Loucy (cell line): ENCODE data around the gene ARHGDIB.

Experiments
- H2AFZ ChIP-seq: fragments of 200-600 bp; sonication (generic); 2 replicates; pipeline ENCODE4 v1.6.0; 2016; ENCODE audit warnings: antibody characterized with exemption, mild to moderate bottlenecking, low read length, moderate library complexity
- H3F3A ChIP-seq: fragments of 200-600 bp; 2 replicates; pipeline ENCODE4 v1.6.0; 2016; ENCODE audit warnings: antibody characterized with exemption, low read depth, mild to moderate bottlenecking
- H3K27me3 ChIP-seq: fragments of 200-600 bp; sonication (generic); 2 replicates; pipeline ENCODE4 v1.6.1; 2014; ENCODE audit warnings: low read length, mild to moderate bottlenecking; ENCODE audit not compliant: insufficient read depth, poor library complexity, severe bottlenecking
- H3K36me3 ChIP-seq: fragments of 200-600 bp; sonication (generic); 2 replicates; pipeline ENCODE4 v1.6.1; 2016; ENCODE audit warnings: low read length; ENCODE audit not compliant: insufficient read depth
- H3K4me1 ChIP-seq: fragments of 200-600 bp; sonication (generic); 2 replicates; pipeline ENCODE4 v1.5.1; 2014; ENCODE audit warnings: low read length, mild to moderate bottlenecking; ENCODE audit not compliant: insufficient read depth, poor library complexity, severe bottlenecking
- H3K4me2 ChIP-seq: fragments of 200-600 bp; sonication (generic); 2 replicates; pipeline ENCODE4 v1.6.0; 2014; ENCODE audit warnings: antibody characterized with exemption, low read length, low read depth, mild to moderate bottlenecking; ENCODE audit not compliant: poor library complexity, severe bottlenecking
- H3K4me3 ChIP-seq: fragments of 200-600 bp; sonication (generic); 2 replicates; pipeline ENCODE4 v1.5.1; 2014; ENCODE audit warnings: low read length, mild to moderate bottlenecking, mixed read lengths; ENCODE audit not compliant: poor library complexity, severe bottlenecking
- H3K79me2 ChIP-seq: fragments of 200-600 bp; sonication (generic); 2 replicates; pipeline ENCODE4 v1.6.1; 2014; ENCODE audit warnings: low read length; ENCODE audit not compliant: insufficient read depth
- H3K9ac ChIP-seq: fragments of 200-600 bp; sonication (generic); 2 replicates; pipeline ENCODE4 v1.6.0; 2014; ENCODE audit warnings: mild to moderate bottlenecking, low read depth, low read length, moderate library complexity; ENCODE audit not compliant: poor library complexity, severe bottlenecking
- H3K9me2 ChIP-seq: fragments of 200-600 bp; sonication (generic); replicated peaks from 2 replicates; pipeline ENCODE4 v1.6.1; 2016; ENCODE audit warnings: low read depth, low read length, mixed read lengths
- H3K9me3 ChIP-seq: fragments of 200-600 bp; sonication (generic); 2 replicates; pipeline ENCODE4 v1.6.1; 2014; ENCODE audit warnings: mild to moderate bottlenecking, antibody characterized with exemption, low read length, low read depth; ENCODE audit not compliant: insufficient read depth
- H4K20me1 ChIP-seq: fragments of 200-600 bp; sonication (generic); 2 replicates; pipeline ENCODE4 v1.6.0; 2014; ENCODE audit warnings: antibody characterized with exemption, low read length, mild to moderate bottlenecking; ENCODE audit not compliant: insufficient read depth, poor library complexity, severe bottlenecking
- EZH2phosphoT487 ChIP-seq: fragments of 200-600 bp; IDR thresholded peaks from 2 replicates; pipeline ENCODE4 v1.6.1; 2018; ENCODE audit warnings: antibody characterized with exemption, mild to moderate bottlenecking, moderate library complexity, borderline replicate concordance
- TF ChIP-seq, protein P1 (sequence below): fragments of 200-600 bp; sonication (generic); conservative IDR thresholded peaks from 2 replicates; pipeline ENCODE4 v1.5.1; 2014; ENCODE audit warnings: mild to moderate bottlenecking, antibody characterized with exemption, low read length

Gene ARHGDIB

DNA sequence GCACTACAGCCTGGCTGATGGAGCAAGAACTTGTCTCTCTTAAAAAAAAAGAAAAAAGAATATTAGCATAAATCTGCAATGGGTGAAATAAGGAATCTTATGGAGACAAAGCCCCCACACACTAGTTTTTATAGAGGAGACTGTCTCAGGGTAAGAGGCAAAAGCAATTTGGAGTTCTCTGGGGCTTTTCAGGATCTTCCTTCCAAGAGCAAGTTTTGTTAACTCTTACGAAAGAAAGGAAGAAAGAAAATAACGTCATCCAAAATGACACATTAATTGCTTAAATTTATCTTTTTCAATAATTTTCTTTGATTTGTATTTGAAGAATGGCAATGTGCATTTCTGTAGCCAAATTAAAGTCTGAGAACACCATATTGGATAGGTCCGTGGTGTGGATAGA is 15.3 kb upstream of the ARHGDIB start:
- no peaks in the 10 kb centered on the region for H3K9me2 ChIP-seq
- H3K79me2 ChIP-seq, result no peaks in the 10 kb centered on the region
- H3F3A ChIP-seq, result no peaks in the 10 kb centered on the region
- TF ChIP-seq, protein P1, sequence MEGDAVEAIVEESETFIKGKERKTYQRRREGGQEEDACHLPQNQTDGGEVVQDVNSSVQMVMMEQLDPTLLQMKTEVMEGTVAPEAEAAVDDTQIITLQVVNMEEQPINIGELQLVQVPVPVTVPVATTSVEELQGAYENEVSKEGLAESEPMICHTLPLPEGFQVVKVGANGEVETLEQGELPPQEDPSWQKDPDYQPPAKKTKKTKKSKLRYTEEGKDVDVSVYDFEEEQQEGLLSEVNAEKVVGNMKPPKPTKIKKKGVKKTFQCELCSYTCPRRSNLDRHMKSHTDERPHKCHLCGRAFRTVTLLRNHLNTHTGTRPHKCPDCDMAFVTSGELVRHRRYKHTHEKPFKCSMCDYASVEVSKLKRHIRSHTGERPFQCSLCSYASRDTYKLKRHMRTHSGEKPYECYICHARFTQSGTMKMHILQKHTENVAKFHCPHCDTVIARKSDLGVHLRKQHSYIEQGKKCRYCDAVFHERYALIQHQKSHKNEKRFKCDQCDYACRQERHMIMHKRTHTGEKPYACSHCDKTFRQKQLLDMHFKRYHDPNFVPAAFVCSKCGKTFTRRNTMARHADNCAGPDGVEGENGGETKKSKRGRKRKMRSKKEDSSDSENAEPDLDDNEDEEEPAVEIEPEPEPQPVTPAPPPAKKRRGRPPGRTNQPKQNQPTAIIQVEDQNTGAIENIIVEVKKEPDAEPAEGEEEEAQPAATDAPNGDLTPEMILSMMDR, result no peak
- TF ChIP-seq EZH2phosphoT487, result no peak
- H3K36me3 ChIP-seq, result no peaks in the 10 kb centered on the region
- no peaks in the 10 kb centered on the region for H3K9me3 ChIP-seq
- H3K4me3 ChIP-seq, result no peak overlapping the region
- no peak overlapping the region for H3K9ac ChIP-seq
- no peaks in the 10 kb centered on the region for H4K20me1 ChIP-seq
- H3K27me3 ChIP-seq, result no peaks in the 10 kb centered on the region
- H3K4me2 ChIP-seq, result no peak overlapping the region
- no peak overlapping the region for H2AFZ ChIP-seq
- peaks cover 54% of the 10 kb centered on the region for H3K4me1 ChIP-seq

DNA sequence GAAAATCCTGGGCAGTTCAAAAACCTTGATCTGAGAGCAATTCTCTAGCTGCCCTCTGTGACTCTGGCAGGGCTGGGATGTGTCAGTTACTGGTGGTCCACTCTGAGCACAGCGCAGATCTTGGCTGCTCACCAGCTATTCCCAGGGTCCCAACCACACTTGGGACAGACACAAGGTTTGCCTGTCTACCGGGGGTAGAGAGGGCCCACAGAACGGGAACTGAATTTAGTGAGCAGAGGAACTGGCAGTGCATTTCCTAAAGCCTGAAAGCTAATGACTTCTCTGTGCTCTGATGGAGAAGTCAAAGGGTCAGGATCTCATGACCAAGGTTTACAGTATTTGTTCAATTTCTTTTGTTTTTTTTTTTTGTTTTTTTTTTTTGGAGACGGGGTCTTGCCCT is 14.1 kb upstream of the ARHGDIB start:
- H3K4me1 ChIP-seq, result peaks cover 51% of the 10 kb centered on the region
- H3K79me2 ChIP-seq, result no peaks in the 10 kb centered on the region
- no peak for TF ChIP-seq EZH2phosphoT487
- TF ChIP-seq, protein P1, result no peak
- no peaks in the 10 kb centered on the region for H3K9me3 ChIP-seq
- H3K36me3 ChIP-seq, result no peaks in the 10 kb centered on the region
- H3K9ac ChIP-seq, result no peak overlapping the region
- H3F3A ChIP-seq, result no peaks in the 10 kb centered on the region
- no peaks in the 10 kb centered on the region for H3K27me3 ChIP-seq
- no peaks in the 10 kb centered on the region for H4K20me1 ChIP-seq
- no peak overlapping the region for H3K4me2 ChIP-seq
- H3K4me3 ChIP-seq, result no peak overlapping the region
- H3K9me2 ChIP-seq, result no peaks in the 10 kb centered on the region
- no peak overlapping the region for H2AFZ ChIP-seq

DNA sequence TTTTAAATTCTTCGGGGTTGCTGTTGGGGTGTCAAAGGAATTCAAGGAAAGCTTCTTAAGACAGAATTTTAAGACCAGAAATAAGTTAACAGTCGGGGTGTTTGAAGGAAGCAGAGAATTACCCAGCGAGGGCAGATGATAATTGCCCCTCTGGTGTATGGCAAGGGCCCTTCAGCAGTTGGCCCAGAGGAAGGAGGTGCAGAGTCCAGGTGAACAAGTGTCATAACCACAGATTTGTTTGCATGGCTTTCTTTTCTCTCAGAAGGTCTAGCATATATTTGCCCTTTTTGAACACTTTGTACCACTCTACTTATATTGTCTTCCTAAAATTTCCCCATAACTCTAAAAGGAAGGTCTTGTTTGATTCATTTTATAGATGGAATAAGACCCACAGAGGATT is 13.2 kb upstream of the ARHGDIB start:
- H3K27me3 ChIP-seq, result no peaks in the 10 kb centered on the region
- H3K4me2 ChIP-seq, result no peak overlapping the region
- H3K9me2 ChIP-seq, result no peaks in the 10 kb centered on the region
- H3F3A ChIP-seq, result no peaks in the 10 kb centered on the region
- no peaks in the 10 kb centered on the region for H3K9me3 ChIP-seq
- H2AFZ ChIP-seq, result no peak overlapping the region
- H3K9ac ChIP-seq, result no peak overlapping the region
- no peaks in the 10 kb centered on the region for H3K36me3 ChIP-seq
- no peaks in the 10 kb centered on the region for H4K20me1 ChIP-seq
- H3K4me3 ChIP-seq, result no peak overlapping the region
- peaks cover 46% of the 10 kb centered on the region for H3K4me1 ChIP-seq
- H3K79me2 ChIP-seq, result no peaks in the 10 kb centered on the region
- TF ChIP-seq, protein P1, result no peak
- TF ChIP-seq EZH2phosphoT487, result no peak
